BJ (cell line): ENCODE data around the gene MCOLN2. TPM values are rescaled to one million over a fixed set of nuclear protein-coding genes. Genes with fewer than 3 reads are reported as not detected.
"Not testable (repeated sequence)": the region's sequence is repeated elsewhere in the genome, so short reads cannot be mapped to it uniquely, and the experiment has no call there.

Source experiments
- CTCF ChIA-PET: fragments of 350-600 bp; formaldehyde crosslinking; extraction: SDS; loops from one replicate; lab custom pipeline; 2021; ENCODE audit warnings: antibody characterized with exemption, inconsistent platforms; lab: Yijun Ruan, JAX
- POLR2A ChIA-PET: fragments of 300-600 bp; sonication (Branson Sonifier 250); formaldehyde crosslinking; extraction: SDS; loops from one replicate; lab custom pipeline; 2021; ENCODE audit warnings: antibody characterized with exemption; lab: Charles Lee
- DNase-seq: peaks from one replicate; pipeline ENCODE4 v3.0.0-alpha.2; 2011; ENCODE audit warnings: low read depth
- H3K27me3 ChIP-seq: 2 replicates; pipeline ENCODE4 v1.6.0; 2011; ENCODE audit warnings: low read length; ENCODE audit not compliant: control insufficient read depth, insufficient read depth
- H3K36me3 ChIP-seq: 2 replicates; pipeline ENCODE4 v1.5.1; 2011; ENCODE audit warnings: low read length; ENCODE audit not compliant: control insufficient read depth, insufficient read depth
- H3K4me3 ChIP-seq: 2 replicates; pipeline ENCODE4 v1.5.1; 2011; ENCODE audit warnings: low read depth, mild to moderate bottlenecking, control low read depth, low read length
- CTCF ChIP-seq: IDR thresholded peaks from 2 replicates; pipeline ENCODE4 v1.5.1; 2011; ENCODE audit warnings: low read depth, mild to moderate bottlenecking, control low read depth, inconsistent platforms, low read length, moderate library complexity; ENCODE audit not compliant: insufficient read depth
- polyA plus RNA-seq: library from polyadenylated mRNA; depleted of rRNA; stranded (reverse); fragments of >200 nt; gene quantifications from 2 replicates; pipeline ENCODE4 v1.2.3, GENCODE V29; 2011

The MCOLN2 gene
- polyA plus RNA-seq, 1 experiment, result 0.29 TPM

- CTCF ChIA-PET, result interaction anchor here (1.5 to 7.9 kb wide), 3 partner anchors 18 to 76 kb away, joined by 4 to 85 read pairs (median 4); no protein-coding TSS in a partner anchor
- Histone ChIP-seq H3K4me3 (no peak overlapping the region), H3K27me3 (no peaks in the 10 kb centered on the region; the same call in none of the 2 replicates), H3K36me3 (no peaks in the 10 kb centered on the region)
- POLR2A ChIA-PET, result no interaction called here
- peak; percentile 91 for DNase-seq
- no peak for TF ChIP-seq CTCF
Measured at GRCh38 chr1:85019994-85020393, 23.1 kb upstream of the MCOLN2 start.

- ChIA-PET CTCF (no interaction called here), POLR2A (no interaction called here)
- no peak for TF ChIP-seq CTCF
- no peak overlapping the region for H3K4me3 ChIP-seq
- no peaks in the 10 kb centered on the region; the same call in 1 of the 2 replicates for H3K27me3 ChIP-seq
- H3K36me3 ChIP-seq, result no peaks in the 10 kb centered on the region
- DNase-seq, result no peak
Measured at GRCh38 chr1:85015826-85016225, 18.9 kb upstream of the MCOLN2 start.

GRCh38 chr1:85005641-85006040, 8.7 kb upstream of the MCOLN2 start:
- CTCF ChIA-PET, result interaction anchor here (1.5 kb wide), 1 partner anchor 61 kb away, joined by 3 read pairs; no protein-coding TSS in a partner anchor
- H3K36me3 ChIP-seq, POLR2A ChIA-PET, DNase-seq, H3K4me3 ChIP-seq: not testable (repeated sequence)
- H3K27me3 ChIP-seq, result peaks cover 12% of the 10 kb centered on the region

- Histone ChIP-seq H3K36me3 (no peaks in the 10 kb centered on the region), H3K27me3 (peaks cover 29% of the 10 kb centered on the region), H3K4me3 (no peak overlapping the region)
- DNase-seq, result no peak
- ChIA-PET CTCF (no interaction called here), POLR2A (no interaction called here)
- no peak for TF ChIP-seq CTCF
Measured at GRCh38 chr1:85001742-85002141, 4.8 kb upstream of the MCOLN2 start.

- CTCF ChIA-PET, result interaction anchor here (1.0 kb wide), 1 partner anchor 54 kb away, joined by 3 read pairs; no protein-coding TSS in a partner anchor
- DNase-seq, result no peak
- no peaks in the 10 kb centered on the region for H3K36me3 ChIP-seq
- peaks cover 31% of the 10 kb centered on the region for H3K27me3 ChIP-seq
- POLR2A ChIA-PET, result no interaction called here
- no peak overlapping the region for H3K4me3 ChIP-seq
- TF ChIP-seq CTCF, result no peak
Measured at GRCh38 chr1:84998642-84999280, 1.8 kb upstream of the MCOLN2 start.
